Neuron (in vitro differentiated cells): ENCODE measurements around the gene CASP5.
"Not testable (repeated sequence)": the region's sequence is repeated elsewhere in the genome, so short reads cannot be mapped to it uniquely, and the experiment has no call there.

Experiments used
- H2AFZ ChIP-seq: one replicate; pipeline ENCODE4 v1.6.1; 2013; ENCODE audit warnings: low read depth, mild to moderate bottlenecking, inconsistent platforms, low read length, moderate library complexity
- H3K27me3 ChIP-seq: one replicate; pipeline ENCODE4 v1.6.1; 2013; ENCODE audit warnings: low read length; ENCODE audit not compliant: insufficient read depth
- H3K36me3 ChIP-seq: one replicate; pipeline ENCODE4 v1.6.1; 2013; ENCODE audit warnings: low read length; ENCODE audit not compliant: insufficient read depth
- H3K4me1 ChIP-seq: one replicate; pipeline ENCODE4 v1.6.1; 2013; ENCODE audit warnings: low read length; ENCODE audit not compliant: insufficient read depth
- H3K4me3 ChIP-seq: 2 replicates; pipeline ENCODE4 v1.5.1; 2013; ENCODE audit warnings: mild to moderate bottlenecking, low read length, moderate library complexity
- H3K9me3 ChIP-seq: one replicate; pipeline ENCODE4 v1.6.1; 2013; ENCODE audit warnings: low read length

Gene CASP5

DNA sequence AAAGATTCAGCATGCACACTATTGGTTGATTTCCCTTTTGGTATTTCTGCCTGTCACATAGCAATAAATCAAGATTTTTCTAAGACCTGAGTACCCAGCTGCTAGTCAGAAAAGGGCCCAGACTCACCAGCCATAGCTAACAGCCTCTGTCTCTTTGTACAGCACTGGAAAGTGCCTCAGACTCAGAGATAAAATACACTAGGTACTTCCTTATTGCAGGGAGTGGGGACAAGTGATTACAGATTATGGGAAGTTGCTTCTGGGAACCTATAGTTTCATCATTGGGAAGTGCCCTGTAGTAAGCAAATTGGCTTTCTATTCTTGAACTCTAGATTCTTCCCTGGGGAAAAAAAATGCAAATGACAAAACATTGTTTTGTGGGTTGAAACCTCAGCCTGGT, at the start of gene CASP5:
Gene CASP5 (minus strand): TSS at position 166 of the 400 bp plus-strand sequence. CDS start 32 bp downstream, at position 134.
- Histone ChIP-seq H3K27me3 (no peaks in the 10 kb centered on the region), H3K9me3 (no peaks in the 10 kb centered on the region), H3K4me3 (no peak within 1 kb of the TSS), H2AFZ (no peak within 1 kb of the TSS), H3K4me1 (no peaks in the 10 kb centered on the region), H3K36me3 (no peaks in the 10 kb centered on the region)

DNA sequence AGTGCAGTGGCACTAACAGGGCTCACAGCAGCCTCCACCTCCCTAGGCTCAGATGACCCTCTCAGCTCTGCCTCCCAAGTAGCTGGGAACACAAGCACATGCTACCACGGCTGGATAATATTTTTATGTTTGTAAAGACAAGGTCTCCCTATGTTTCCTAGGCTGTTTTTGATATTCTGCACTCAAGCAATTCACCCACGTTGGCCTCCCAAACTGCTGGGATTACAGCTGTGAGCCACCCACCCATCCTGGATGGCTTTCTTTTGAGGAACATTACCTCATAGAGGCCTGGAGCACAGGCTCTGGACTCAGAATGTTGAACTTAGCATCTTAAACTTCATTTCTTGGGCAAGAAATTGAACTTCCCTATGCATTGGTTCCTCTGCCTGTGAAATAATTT, 49.1 kb upstream of the CASP5 start:
- not testable (repeated sequence) for H3K36me3 ChIP-seq, H2AFZ ChIP-seq, H3K27me3 ChIP-seq, H3K4me3 ChIP-seq, H3K9me3 ChIP-seq, H3K4me1 ChIP-seq

DNA sequence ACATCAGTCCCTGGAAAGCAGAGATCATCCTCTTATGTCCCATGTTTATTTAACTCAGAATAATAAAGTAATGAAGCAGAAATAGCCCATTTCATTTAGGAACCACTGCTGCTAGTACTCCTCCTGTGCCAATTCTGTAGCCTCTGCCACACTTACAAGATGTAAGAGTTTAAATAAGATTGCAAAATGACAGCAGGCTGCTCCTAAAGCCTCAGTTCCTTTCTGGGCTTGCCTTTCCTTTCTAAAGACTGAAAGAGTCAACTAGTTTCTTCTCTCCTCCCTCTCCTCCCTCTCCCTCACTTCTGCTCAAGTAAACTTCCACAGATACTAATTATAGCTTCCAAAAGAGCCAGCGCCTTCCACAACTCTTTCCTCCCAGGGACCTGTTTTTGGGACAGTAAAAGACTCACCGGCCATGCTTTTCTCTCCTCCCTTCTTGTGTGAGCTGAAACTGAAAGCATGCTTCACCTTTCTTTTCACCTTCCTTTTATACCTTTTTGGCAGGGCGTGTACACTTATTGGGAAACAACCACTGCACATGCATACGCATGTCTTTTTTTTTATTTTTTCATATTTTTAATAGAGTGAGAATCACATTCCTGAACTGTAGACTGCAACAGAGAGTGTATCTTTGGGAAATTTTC, 48.2 kb upstream of the CASP5 start:
- no peaks in the 10 kb centered on the region for H3K9me3 ChIP-seq
- no peaks in the 10 kb centered on the region for H3K27me3 ChIP-seq
- no peak overlapping the region for H2AFZ ChIP-seq
- H3K4me1 ChIP-seq, result no peaks in the 10 kb centered on the region
- no peak overlapping the region for H3K4me3 ChIP-seq
- no peaks in the 10 kb centered on the region for H3K36me3 ChIP-seq

DNA sequence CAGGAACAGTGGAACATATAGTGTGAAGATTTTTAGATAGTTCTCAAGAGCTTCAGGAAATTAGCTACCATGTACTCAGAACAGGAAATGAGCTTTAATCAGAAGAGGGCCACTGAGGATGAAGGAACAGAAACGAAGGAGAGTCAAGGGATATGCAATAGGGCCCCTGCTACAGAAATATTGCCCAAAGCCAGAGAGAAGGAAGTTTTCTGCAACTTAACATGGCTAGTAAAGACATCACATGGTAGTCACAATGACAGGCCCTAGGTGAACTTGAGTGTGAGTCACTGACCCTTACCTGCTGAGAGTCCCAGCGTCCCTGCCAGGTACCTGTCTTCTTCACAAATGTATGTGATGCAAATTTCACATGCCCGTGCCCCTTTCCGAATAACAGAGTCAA, 47.3 kb upstream of the CASP5 start:
- Histone ChIP-seq H3K9me3 (no peaks in the 10 kb centered on the region), H3K4me1 (no peaks in the 10 kb centered on the region), H2AFZ (no peak overlapping the region), H3K4me3 (no peak overlapping the region), H3K36me3 (no peaks in the 10 kb centered on the region), H3K27me3 (no peaks in the 10 kb centered on the region)

DNA sequence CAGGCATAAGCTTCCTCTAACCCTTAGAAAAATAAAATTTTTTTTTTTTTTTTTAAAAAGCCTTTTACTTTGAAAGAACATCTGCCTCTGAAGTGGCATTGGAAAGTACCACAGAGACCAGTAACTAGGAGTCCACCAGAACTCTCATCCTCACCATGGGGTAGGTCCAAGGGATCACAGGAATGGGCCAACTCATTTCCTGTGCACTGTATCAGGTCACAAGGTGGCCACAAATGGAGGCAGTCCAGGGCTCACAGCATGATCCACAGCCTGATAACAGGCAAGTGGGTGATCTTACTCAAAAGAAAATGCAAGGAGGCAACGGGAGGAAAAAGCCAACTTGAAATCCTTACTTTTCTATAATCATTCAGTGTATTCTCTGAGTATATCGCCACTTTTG, 46.8 kb upstream of the CASP5 start:
- H3K27me3 ChIP-seq, H3K4me1 ChIP-seq, H3K4me3 ChIP-seq, H2AFZ ChIP-seq, H3K36me3 ChIP-seq, H3K9me3 ChIP-seq: not testable (repeated sequence)

DNA sequence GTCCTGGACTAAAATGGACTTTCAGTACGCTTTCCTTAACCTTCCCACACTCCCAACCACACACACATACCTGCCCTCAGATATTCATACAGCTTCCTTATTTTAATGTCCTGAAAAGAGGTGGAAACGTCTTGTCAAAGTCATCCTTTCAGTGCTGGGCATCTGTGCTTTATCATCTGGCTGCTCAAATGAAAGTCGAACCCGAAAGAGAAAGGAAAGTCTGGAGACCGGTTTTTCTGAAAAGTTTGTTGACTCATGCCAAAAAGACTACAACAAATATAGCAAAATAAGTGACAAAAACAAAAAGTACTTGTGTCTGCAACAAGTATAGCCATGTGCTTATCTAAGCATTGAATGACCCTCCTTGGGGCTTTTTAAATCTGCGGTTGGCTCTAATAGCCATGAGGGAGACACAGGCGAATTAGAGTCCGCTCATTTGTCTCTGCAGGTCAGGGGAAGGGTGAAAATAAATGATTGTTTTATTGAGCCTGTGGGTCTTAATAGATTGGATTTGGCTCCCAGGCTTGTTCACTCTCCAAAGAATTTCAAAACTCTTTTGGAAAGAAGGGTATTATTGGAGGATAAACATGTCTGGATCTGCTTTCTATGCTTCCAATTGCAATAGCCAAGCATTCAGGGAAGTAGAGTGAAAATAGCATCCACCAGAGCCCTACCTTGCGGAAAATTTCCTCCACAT, 40.4 kb upstream of the CASP5 start:
- not testable (repeated sequence) for H3K4me3 ChIP-seq, H2AFZ ChIP-seq, H3K36me3 ChIP-seq, H3K9me3 ChIP-seq, H3K4me1 ChIP-seq, H3K27me3 ChIP-seq

DNA sequence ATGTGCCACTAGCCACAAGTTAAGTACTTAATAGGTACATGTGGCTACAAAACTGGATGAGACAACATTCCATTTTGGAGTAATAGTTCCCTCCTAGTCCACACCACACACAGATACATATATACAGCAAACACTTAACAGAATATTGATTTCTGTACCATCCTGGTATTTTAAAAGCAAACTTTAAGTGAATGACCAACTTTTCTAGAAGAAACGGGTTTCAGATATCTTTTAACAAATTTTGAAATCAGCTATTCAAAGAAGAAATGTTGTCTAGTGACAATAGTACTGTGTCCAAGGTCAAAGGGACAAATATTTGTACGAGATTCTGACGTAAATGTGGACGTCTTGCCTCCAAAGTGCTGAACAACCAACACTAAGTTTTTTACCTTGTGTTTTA, 34.5 kb upstream of the CASP5 start:
- Histone ChIP-seq H3K4me1 (no peaks in the 10 kb centered on the region), H3K4me3 (no peak overlapping the region), H3K36me3 (no peaks in the 10 kb centered on the region), H2AFZ (no peak overlapping the region), H3K27me3 (no peaks in the 10 kb centered on the region), H3K9me3 (no peaks in the 10 kb centered on the region)

DNA sequence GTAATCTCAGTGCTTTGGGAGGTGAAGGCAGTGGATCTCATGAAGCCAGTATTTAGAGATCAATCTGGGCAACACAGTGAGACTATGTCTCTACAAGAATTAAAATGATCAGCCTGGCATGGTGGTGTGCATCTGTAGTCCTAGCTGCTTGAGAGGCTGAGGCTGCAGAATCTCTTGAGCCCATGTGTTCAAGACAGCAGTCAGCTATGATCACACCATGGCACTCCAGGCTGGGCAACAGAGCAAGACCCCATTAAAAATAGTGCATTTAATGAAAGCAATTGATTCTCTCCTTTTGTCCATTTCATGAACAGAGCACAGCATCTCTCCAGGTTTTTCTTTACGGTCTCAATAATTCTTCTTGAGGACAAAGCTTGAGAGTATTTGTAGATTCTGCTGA, 33.5 kb upstream of the CASP5 start:
- Histone ChIP-seq H3K4me3 (no peak overlapping the region), H3K4me1 (no peaks in the 10 kb centered on the region), H3K9me3 (no peaks in the 10 kb centered on the region), H3K27me3 (no peaks in the 10 kb centered on the region), H2AFZ (no peak overlapping the region), H3K36me3 (no peaks in the 10 kb centered on the region)

DNA sequence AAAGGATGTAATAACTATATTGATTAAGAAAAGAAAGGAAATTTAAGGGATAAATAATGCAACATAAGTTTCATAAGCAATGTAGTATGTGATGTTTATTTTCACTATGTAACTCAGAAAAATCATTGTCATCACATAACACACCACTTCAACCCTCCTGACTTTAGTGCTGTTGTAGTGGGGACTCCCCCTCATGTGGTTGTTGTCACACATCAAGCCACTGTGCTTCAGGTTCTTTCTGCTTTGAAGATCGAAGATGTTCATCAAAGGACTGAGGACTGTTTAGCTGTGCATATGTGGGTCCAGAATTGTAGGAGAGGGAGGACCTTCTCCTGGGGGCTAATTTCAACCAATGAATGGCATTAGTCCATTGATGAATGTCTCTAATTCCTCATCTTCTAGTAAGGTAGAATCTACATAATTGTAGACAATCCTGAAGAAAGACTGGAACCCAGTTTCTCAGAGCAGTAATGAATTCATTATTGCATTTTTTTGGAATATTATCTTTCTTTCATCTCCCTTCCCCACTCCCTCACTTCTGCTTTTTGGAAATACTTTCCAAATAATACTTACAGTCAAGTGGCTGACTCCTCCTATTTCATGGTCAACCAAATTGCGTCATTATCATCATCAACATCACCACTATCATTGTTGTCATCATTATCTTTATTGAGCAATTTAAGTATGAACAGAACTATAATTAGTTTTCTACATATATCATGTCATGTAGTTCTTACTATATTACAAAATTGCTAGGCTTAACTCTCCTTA, 31.9 kb upstream of the CASP5 start:
- Histone ChIP-seq H3K27me3 (no peaks in the 10 kb centered on the region), H2AFZ (no peak overlapping the region), H3K36me3 (no peaks in the 10 kb centered on the region), H3K4me1 (no peaks in the 10 kb centered on the region), H3K9me3 (no peaks in the 10 kb centered on the region), H3K4me3 (no peak overlapping the region)

DNA sequence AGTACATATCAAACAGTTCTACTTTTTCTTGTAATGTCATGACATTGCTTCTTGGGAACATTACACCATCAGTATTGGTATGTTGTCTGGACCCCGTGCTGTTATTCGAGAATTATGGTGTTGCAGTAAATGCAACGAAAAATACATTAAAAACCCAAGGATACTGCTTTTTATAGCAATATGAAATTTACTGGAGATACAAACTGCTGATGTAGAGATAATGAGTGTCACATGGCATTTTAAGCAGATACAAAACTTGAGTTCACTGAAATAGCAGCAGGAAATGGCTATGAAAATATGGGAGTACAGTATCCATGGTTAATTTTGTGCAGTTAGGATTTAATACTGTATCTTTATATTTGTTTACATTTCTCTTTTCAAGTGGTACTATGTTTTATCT, 29.5 kb upstream of the CASP5 start:
- H2AFZ ChIP-seq, result no peak overlapping the region
- no peak overlapping the region for H3K4me3 ChIP-seq
- peaks cover 5% of the 10 kb centered on the region for H3K4me1 ChIP-seq
- H3K36me3 ChIP-seq, result no peaks in the 10 kb centered on the region
- H3K9me3 ChIP-seq, result no peaks in the 10 kb centered on the region
- no peaks in the 10 kb centered on the region for H3K27me3 ChIP-seq

DNA sequence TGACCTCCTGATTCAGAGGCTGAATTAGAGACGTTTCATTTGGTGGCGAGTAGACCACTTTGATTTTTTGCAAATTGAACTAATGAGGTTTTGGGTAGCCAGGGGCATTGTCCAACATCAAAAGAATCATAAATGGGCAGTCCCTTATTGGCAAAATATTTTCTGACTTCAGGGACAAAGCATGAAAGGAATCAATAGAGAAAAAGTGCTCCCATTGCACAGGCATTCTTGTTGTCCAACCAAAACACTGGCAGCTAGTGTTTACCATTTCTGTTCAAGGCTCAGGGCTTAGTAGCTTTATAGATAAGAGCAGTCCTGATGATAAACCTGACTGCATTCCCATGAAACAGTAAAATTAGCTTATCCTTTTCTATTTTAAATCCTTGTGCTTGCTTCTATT, 28.6 kb upstream of the CASP5 start:
- H3K4me3 ChIP-seq, result no peak overlapping the region
- H3K36me3 ChIP-seq, result no peaks in the 10 kb centered on the region
- H3K27me3 ChIP-seq, result no peaks in the 10 kb centered on the region
- peaks cover 14% of the 10 kb centered on the region for H3K4me1 ChIP-seq
- H2AFZ ChIP-seq, result no peak overlapping the region
- no peaks in the 10 kb centered on the region for H3K9me3 ChIP-seq

DNA sequence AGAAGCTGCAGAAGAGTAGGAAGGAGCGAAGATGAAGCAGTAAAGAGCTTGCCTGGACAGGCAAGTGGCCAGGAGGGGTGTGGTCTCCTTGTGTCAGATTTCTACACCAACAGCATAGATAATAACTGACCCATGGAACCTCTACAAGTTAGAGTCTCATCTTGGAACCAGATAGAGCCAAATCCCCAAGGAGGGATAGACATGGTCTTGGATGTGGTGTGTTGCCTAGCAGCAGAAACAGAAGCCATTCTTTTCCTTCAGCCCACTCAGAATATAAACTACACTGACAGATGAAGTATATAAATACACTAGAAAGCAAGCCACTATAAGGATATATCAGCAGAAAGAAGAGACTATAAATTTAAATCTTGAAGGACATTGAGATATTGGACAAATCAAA, 26.5 kb upstream of the CASP5 start:
- Histone ChIP-seq H3K4me1 (peaks cover 16% of the 10 kb centered on the region), H3K36me3 (no peaks in the 10 kb centered on the region), H2AFZ (no peak overlapping the region), H3K4me3 (no peak overlapping the region), H3K27me3 (no peaks in the 10 kb centered on the region), H3K9me3 (no peaks in the 10 kb centered on the region)

DNA sequence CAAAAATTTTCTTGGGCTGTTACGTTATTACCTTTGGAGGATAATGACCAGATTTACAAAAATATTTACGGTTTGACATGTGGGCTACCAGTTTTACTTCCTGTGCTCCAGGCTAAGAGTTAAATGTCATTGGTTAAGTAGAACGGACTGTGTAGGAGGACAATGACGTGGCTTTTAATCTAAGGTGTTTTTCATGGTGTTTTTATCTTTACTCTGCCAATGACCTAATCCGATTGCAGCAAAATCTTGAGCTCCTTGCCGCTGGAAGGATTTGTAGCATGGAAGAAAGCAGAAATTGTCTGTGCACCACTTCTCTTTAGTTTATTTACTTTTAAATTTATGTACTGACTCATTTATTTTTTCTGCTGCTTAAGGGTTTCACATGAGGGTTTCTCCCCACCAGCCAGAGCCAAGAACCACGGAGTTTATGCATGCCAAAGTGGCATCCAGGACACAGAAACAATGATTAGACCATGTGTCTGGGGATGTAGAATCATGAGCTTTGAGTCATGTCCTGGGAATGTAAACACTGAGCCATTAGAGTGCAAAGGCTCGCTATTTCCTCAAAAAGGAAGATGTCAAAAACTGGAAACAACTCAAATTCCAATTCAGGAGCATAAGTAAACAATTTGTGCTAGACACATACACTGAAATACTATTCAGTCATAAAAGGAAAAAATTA, 24.1 kb upstream of the CASP5 start:
- Histone ChIP-seq H3K4me1 (peaks cover 16% of the 10 kb centered on the region), H3K4me3 (no peak overlapping the region), H3K9me3 (no peaks in the 10 kb centered on the region), H3K36me3 (no peaks in the 10 kb centered on the region), H2AFZ (no peak overlapping the region), H3K27me3 (no peaks in the 10 kb centered on the region)
